ENCODE measurements around the gene MAU2. TPM values are rescaled to one million over a fixed set of nuclear protein-coding genes. Genes with fewer than 3 reads are reported as not detected.
A peak's percentile ranks its signal among the peaks of the same experiment; 100 is the strongest.

MAU2 gene
- total and polyA plus RNA-seq, 10 of the 15 experiments (the other 5 are each of a cell fraction or from before 2014, with no cell fraction given) = 1.8 to 47.2 (median 22.1) TPM

DNA sequence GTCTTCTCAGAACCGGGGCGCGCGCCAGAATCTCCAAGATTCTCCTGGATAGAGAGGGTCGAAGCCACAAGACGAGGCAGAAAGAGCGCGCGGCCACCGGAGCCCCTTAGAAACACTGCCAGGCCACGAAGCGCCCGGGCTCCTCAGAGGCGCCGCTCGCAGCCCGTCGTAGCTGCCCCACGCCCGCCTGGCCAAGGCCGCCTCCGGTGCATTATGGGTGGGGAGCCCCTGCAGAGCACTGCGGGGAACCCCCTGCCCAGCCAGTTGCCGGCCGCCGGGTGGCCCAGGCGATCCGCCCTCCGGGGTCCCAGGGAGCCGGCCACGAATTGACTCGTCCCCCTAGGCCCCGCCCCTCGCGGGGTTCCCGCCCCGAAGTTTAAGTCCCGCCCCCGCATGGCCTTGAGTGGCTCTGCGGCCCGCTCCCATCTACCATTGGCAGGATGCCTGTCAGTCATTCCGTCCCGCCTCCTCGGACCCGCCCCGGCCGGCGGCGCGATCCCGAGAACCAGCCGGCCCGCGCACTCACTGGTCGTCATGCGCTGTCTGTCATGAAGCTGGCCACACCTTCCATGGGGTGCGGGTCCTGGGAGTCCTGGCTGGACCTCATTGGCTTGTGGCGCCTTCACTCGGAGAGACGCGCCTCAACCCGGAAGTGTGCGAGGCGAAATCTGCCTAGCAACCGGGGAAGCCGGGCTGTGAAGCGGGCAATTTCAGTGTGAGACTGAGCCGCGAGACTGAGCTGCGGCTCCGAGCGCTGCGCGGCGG lies 64.7 kb downstream of the MAU2 start:
- ChIA-PET CTCF (interaction anchor here (0.5 to 1.9 kb wide), 9 partner anchors 17 to 345 kb away, joined by 3 to 20 read pairs (median 3); no protein-coding TSS in a partner anchor), POLR2A (interaction anchor here (0.7 to 1.9 kb wide), 4 partner anchors 12 to 192 kb away, joined by 3 to 16 read pairs (median 4); partner anchors contain the start of gene GATAD2A), RAD21 (ENCODE audit: unreplicated experiment) (interaction anchor here (1.0 to 2.4 kb wide), 7 partner anchors 10 to 104 kb away, joined by 3 to 23 read pairs (median 10); partner anchors contain the start of gene GATAD2A), SMC1A (ENCODE audit: uncharacterized antibody, unreplicated experiment) (interaction anchor here (0.7 to 1.4 kb wide), 6 partner anchors 10 to 105 kb away, joined by 3 to 10 read pairs (median 4); partner anchors contain the start of gene GATAD2A)
- Histone ChIP-seq H3K36me3 (ENCODE audit: control insufficient read depth in 2 of 2, insufficient read depth in 2 of 2, low read length in 1 of 2) (no peaks in the 10 kb centered on the region), H3K9ac (ENCODE audit: control insufficient read depth, insufficient read depth, low read length) (peak overlapping the region; percentile 96), H3K27me3 (replicated peaks in 1 of 2; ENCODE audit: control insufficient read depth in 2 of 2, insufficient read depth in 2 of 2, low read length in 1 of 2) (no peaks in the 10 kb centered on the region), H2AFZ (ENCODE audit: control insufficient read depth, low read depth, low read length) (peak overlapping the region; percentile 38), H3K4me2 (ENCODE audit: control insufficient read depth, insufficient read depth) (peak overlapping the region; percentile 65), H3K4me1 (ENCODE audit: control insufficient read depth, insufficient read depth, low read length) (peaks cover 19% of the 10 kb centered on the region), H3K79me2 (ENCODE audit: control insufficient read depth, insufficient read depth, low read length) (peaks cover 34% of the 10 kb centered on the region), H3K9me3 (replicated peaks; ENCODE audit: control insufficient read depth, insufficient read depth, low read length) (no peaks in the 10 kb centered on the region), H3K27ac (ENCODE audit: control insufficient read depth, insufficient read depth) (peak overlapping the region; percentile 89), H3K4me3 (peak overlapping the region; percentile 69), H4K20me1 (ENCODE audit: control insufficient read depth, insufficient read depth) (no peaks in the 10 kb centered on the region)
- intact Hi-C loops (cut with micrococcal nuclease; ENCODE audit: unreplicated experiment) (loop anchor here (1.0 to 5.0 kb wide), 3 partner anchors 21 to 104 kb away; no protein-coding TSS in a partner anchor), in situ Hi-C loops (cut with MboI) (no loop called here)
- DNase-seq (ENCODE audit: low read depth, low spot score) (peak; percentile 99), ATAC-seq (peak; percentile 95), FAIRE-seq (peak; percentile 97)
- BruUV-seq (replicated peaks) = no TSS peak
- WGBS (ENCODE audit: insufficient coverage, insufficient replicate concordance, low lambda C conversion rate, missing lambda C conversion rate) = under 1% methylated on average over 62 of the region's 75 CpGs
- no peak for TF ChIP-seq USF2 (IDR thresholded peaks at IDR 0.05; ENCODE audit: borderline replicate concordance, low read depth, low read length)
- TF ChIP-seq YY1 (IDR thresholded peaks at IDR 0.05; ENCODE audit: low read depth, low read length) = peak; percentile 60
- TF ChIP-seq, protein P1, sequence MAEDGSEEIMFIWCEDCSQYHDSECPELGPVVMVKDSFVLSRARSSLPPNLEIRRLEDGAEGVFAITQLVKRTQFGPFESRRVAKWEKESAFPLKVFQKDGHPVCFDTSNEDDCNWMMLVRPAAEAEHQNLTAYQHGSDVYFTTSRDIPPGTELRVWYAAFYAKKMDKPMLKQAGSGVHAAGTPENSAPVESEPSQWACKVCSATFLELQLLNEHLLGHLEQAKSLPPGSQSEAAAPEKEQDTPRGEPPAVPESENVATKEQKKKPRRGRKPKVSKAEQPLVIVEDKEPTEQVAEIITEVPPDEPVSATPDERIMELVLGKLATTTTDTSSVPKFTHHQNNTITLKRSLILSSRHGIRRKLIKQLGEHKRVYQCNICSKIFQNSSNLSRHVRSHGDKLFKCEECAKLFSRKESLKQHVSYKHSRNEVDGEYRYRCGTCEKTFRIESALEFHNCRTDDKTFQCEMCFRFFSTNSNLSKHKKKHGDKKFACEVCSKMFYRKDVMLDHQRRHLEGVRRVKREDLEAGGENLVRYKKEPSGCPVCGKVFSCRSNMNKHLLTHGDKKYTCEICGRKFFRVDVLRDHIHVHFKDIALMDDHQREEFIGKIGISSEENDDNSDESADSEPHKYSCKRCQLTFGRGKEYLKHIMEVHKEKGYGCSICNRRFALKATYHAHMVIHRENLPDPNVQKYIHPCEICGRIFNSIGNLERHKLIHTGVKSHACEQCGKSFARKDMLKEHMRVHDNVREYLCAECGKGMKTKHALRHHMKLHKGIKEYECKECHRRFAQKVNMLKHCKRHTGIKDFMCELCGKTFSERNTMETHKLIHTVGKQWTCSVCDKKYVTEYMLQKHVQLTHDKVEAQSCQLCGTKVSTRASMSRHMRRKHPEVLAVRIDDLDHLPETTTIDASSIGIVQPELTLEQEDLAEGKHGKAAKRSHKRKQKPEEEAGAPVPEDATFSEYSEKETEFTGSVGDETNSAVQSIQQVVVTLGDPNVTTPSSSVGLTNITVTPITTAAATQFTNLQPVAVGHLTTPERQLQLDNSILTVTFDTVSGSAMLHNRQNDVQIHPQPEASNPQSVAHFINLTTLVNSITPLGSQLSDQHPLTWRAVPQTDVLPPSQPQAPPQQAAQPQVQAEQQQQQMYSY (CRISPR knock-in tag; IDR thresholded peaks at IDR 0.05) = no peak; the same call in 1 of the 2 replicates
- 0 out of 2 replicates have a peak, but pooled peaks have one; percentile 55 for TF ChIP-seq TCF3 (IDR thresholded peaks at IDR 0.05; ENCODE audit: borderline replicate concordance, insufficient read depth, low read depth, low read length)
- peak; percentile 30; the same call in 1 of the 2 replicates for TF ChIP-seq ZBTB40 (IDR thresholded peaks at IDR 0.05; ENCODE audit: borderline replicate concordance)
- TF ChIP-seq GATAD2B (conservative IDR thresholded peaks at IDR 0.05; ENCODE audit: low read depth) = peak; percentile 58
- peak; percentile 79 for TF ChIP-seq E2F4 (IDR thresholded peaks at IDR 0.05; ENCODE audit: low read depth, low read length)
- TF ChIP-seq ETV6 (conservative IDR thresholded peaks at IDR 0.05 in 1 of 2, IDR thresholded peaks at IDR 0.05 in 1 of 2; ENCODE audit: borderline replicate concordance in 1 of 2, low read depth in 1 of 2) = no peak
- TF ChIP-seq DPF2 (IDR thresholded peaks at IDR 0.05) = peak; percentile 100
